Choroid plexus epithelial cell (primary cell): Measurements from ENCODE around the gene POLR2L.

Source experiments
- DNase-seq: peaks from one replicate; pipeline ENCODE4 v3.0.0-alpha.2; 2010; ENCODE audit warnings: low read depth
- H3K4me3 ChIP-seq: 2 replicates; pipeline ENCODE4 v1.5.1; 2011; ENCODE audit warnings: low read depth, mild to moderate bottlenecking, control low read depth, low read length, moderate library complexity
- TF ChIP-seq, protein P1 (sequence below): conservative IDR thresholded peaks from 2 replicates; pipeline ENCODE4 v1.5.1; 2011; ENCODE audit warnings: low read depth, mild to moderate bottlenecking, control low read depth, inconsistent platforms, low read length, moderate library complexity

The POLR2L gene

DNA sequence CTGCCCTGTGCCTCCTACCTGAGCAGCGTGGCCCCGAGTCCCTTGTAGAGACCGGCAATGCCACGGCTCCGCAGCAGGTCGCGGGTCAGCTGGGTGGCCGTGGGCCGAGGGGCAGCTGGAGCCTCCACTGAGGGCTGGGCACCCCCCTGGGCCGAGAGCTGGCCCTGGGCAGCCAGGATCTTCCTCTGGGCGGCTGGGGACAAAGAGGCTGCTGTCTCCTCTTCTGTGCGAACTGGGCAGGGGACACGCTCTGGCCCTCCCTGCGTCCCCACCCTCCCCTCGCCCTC, 49.9 kb downstream of the POLR2L start:
- no peak overlapping the region for H3K4me3 ChIP-seq
- no peak for DNase-seq
- TF ChIP-seq, protein P1, sequence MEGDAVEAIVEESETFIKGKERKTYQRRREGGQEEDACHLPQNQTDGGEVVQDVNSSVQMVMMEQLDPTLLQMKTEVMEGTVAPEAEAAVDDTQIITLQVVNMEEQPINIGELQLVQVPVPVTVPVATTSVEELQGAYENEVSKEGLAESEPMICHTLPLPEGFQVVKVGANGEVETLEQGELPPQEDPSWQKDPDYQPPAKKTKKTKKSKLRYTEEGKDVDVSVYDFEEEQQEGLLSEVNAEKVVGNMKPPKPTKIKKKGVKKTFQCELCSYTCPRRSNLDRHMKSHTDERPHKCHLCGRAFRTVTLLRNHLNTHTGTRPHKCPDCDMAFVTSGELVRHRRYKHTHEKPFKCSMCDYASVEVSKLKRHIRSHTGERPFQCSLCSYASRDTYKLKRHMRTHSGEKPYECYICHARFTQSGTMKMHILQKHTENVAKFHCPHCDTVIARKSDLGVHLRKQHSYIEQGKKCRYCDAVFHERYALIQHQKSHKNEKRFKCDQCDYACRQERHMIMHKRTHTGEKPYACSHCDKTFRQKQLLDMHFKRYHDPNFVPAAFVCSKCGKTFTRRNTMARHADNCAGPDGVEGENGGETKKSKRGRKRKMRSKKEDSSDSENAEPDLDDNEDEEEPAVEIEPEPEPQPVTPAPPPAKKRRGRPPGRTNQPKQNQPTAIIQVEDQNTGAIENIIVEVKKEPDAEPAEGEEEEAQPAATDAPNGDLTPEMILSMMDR: no peak

DNA sequence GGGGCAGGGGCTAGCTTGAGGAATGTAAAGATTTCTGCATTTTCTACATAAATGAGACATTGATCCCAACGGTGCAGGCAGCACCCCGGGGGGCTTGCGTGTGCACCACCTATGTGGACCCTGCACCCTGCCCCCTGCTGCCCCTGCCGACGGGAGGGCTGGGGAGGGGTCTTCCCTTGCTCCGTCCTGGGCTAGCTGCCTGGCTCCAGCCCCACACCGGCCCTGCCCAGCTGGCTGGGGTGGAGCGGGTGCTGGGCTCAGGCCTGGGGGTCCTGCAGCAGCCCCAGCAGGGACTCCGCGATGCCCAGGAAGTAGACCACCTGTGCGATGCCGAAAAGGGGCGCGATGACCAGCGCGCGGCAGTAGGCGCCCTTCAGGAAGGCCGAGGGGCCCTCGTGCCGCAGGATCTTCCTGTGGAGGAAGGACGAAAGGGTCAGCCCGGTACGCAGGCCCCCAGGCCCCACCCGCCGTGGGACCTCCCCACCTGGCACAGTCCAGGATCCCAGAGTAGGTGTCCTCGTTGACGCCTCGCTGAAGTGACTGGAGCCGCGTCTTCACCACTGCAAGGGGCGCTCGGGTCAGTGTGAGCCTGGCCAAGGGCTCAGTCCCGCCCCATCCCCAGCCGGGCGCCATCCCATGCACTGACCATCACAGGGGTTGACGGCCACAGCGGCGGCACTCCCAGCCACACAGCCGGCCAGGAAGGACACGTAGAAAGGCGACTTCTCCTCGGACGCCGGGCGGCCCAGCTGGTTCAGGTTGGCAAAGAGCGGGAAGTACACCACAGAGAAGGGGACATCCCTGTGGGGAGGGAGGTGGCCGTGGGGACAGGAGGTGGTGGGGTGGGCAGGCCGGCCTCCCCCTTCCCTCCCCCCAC, 50.4 kb downstream of the POLR2L start:
- TF ChIP-seq, protein P1: no peak
- no peak for DNase-seq
- no peak overlapping the region for H3K4me3 ChIP-seq

DNA sequence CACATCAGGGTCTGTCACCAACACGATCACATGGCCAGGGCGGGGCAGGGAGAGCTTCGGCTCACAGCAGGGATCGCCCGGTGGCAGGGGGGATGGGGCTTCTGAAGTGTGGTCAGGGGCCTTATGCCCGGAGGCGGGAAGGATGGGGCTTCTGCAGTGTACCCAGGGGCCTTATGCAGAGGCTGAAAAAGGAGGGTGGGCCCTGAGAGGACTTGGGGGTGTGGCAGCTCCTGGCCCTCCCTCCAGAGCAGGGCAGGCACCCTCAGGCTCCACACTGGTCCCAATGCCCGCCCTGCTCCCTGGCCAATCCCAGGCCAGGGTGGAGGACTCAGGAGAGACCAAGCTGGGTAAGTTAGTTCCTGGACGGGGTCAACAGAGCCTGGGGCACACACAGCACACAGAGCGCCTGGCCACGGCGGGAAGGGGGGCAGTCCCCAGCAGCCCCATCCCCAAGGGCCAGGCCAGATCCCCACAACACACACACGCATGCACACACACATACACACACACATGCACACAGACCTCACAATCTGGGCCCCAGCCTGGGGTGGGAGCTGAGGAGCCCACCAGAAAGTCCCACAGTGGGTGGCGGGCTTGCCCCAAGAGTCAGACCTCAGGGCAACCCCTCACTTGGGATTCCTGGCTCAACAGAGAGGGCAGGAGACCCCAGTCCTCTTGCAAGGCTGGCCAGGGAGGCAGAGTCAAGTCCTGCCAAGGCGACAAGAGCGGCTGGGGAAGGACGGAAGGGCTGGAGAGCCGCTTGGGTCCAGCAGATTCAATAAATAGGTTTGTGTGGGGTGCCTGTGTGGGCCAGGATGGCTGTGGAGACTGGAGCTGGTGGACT, 51.4 kb downstream of the POLR2L start:
- H3K4me3 ChIP-seq: no peak overlapping the region
- DNase-seq: peak; percentile 53
- TF ChIP-seq, protein P1: no peak

DNA sequence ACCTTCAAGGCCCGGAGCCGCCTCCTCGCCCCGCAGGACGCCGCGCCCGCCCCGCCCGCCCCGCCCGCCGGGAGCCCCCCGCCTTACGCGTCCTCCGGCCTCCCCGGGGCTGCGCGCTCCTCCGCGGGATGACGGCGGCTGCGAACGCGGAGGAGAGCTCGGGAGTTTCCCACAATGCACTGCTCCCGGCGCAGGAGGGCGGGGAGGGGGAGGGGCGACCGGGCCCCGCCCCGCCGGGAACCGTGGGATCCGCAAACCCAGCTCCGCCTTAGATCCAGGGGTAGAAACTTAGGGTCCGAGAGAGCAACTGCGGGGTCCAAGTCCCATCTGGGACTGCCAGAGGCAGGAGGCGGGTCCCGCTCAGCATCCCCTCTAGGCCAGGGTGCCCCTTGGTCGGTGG, 52.4 kb downstream of the POLR2L start, which contains the start of gene CEND1:
CEND1 (minus strand) TSS at position 148 of the 400 bp plus-strand sequence. CDS start 1,514 bp downstream, outside the sequence.
- DNase-seq: peak; percentile 48
- TF ChIP-seq, protein P1: no peak
- no peak within 1 kb of the TSS for H3K4me3 ChIP-seq
